BLaER1 treated with 17β-estradiol and CSF1 and Interleukin-3, amounts not matched to agents 10 nM and 100 nM (cell line): ENCODE results near the gene CRISP3.

Experiments
- H3K27ac ChIP-seq, 11 experiments: shearing (Covaris generic); formaldehyde crosslinking; 2 replicates each; pipeline ENCODE4 v1.8.1; 2022
- H3K27me3 ChIP-seq, 11 experiments: shearing (Covaris generic); formaldehyde crosslinking; 2 replicates each; pipeline ENCODE4 v1.8.1; 2022
- H3K36me3 ChIP-seq, 11 experiments: shearing (Covaris generic); formaldehyde crosslinking; 2 replicates each; pipeline ENCODE4 v1.8.1; 2022
- H3K4me1 ChIP-seq, 10 experiments: shearing (Covaris generic); formaldehyde crosslinking; 2 replicates each; pipeline ENCODE4 v1.8.1; 2022
- H3K4me2 ChIP-seq, 11 experiments: shearing (Covaris generic); formaldehyde crosslinking; 2 replicates each; pipeline ENCODE4 v1.8.1; 2022
- H3K4me3 ChIP-seq, 10 experiments: shearing (Covaris generic); formaldehyde crosslinking; 2 replicates each; pipeline ENCODE4 v1.8.1; 2022
- H3K9ac ChIP-seq, 11 experiments: shearing (Covaris generic); formaldehyde crosslinking; 2 replicates each; pipeline ENCODE4 v1.8.1; 2022
- H3K9me3 ChIP-seq, 11 experiments: shearing (Covaris generic); formaldehyde crosslinking; replicated peaks in 1 of 11; 2 replicates each; pipeline ENCODE4 v1.8.1; 2022
- H4K20me1 ChIP-seq, 11 experiments: shearing (Covaris generic); formaldehyde crosslinking; 2 replicates each; pipeline ENCODE4 v1.8.1; 2022
- Cebpa-rat ChIP-seq, 11 experiments: shearing (Covaris generic); IDR thresholded peaks; 2 replicates each; pipeline ENCODE4 v1.8.1; 2022

Gene CRISP3

GRCh38 chr6:49713346-49713745 is 30.8 kb downstream of the CRISP3 start, which contains the start of gene CRISP2:
CRISP2 (minus strand) TSS chr6:49713543; CDS start chr6:49709196, 4,347 bp downstream.
- Histone ChIP-seq H3K36me3 (no peaks in the 10 kb centered on the region), H3K9ac (no peak within 1 kb of the TSS)

DNA sequence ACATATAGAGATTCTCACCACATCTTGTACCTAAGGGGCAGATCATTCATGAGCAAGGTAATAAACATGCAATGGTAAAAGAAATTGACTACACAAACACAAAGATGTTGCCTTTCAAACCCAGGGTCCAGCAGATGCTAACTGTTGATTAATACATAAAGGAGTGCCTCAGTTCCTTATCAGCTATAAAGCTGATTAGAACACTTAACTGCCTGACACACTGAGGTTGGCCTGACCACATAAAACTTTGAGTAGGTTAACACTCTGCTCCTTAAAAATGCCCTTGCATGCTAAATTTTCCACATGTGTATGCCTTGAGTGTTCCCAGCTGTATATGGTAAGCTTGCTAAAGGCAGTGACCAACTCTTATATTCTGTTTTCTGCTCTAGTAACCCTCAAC is 45.7 kb downstream of the CRISP3 start:
- H3K27ac ChIP-seq, result no peak overlapping the region
- H3K36me3 ChIP-seq, result no peaks in the 10 kb centered on the region
- H4K20me1 ChIP-seq, result no peaks in the 10 kb centered on the region
- H3K9ac ChIP-seq, result no peak overlapping the region
- TF ChIP-seq Cebpa-rat (IDR thresholded peaks at IDR 0.05), result no peak
- peaks cover 9 to 17% (median 11%) of the 10 kb centered on the region in 11 experiments for H3K9me3 ChIP-seq
- H3K4me2 ChIP-seq, result no peak overlapping the region
- H3K4me3 ChIP-seq, result no peak overlapping the region
- no peaks in the 10 kb centered on the region for H3K27me3 ChIP-seq
- H3K4me1 ChIP-seq, result no peaks in the 10 kb centered on the region

More at GRCh38 chr6:49713346-49713745, 30.8 kb downstream of the CRISP3 start, which contains the start of gene CRISP2:
- H3K4me2 ChIP-seq, result no peak within 1 kb of the TSS
- H3K27ac ChIP-seq, result no peak within 1 kb of the TSS
- no peak for TF ChIP-seq Cebpa-rat (IDR thresholded peaks at IDR 0.05)
- no peak within 1 kb of the TSS for H3K4me3 ChIP-seq
- H4K20me1 ChIP-seq, result no peaks in the 10 kb centered on the region
- H3K4me1 ChIP-seq, result no peaks in the 10 kb centered on the region
- no peaks in the 10 kb centered on the region for H3K27me3 ChIP-seq
- H3K9me3 ChIP-seq, result no peaks in the 10 kb centered on the region

GRCh38 chr6:49693512-49693911 is 50.7 kb downstream of the CRISP3 start:
- no peak for TF ChIP-seq Cebpa-rat (IDR thresholded peaks at IDR 0.05)

DNA sequence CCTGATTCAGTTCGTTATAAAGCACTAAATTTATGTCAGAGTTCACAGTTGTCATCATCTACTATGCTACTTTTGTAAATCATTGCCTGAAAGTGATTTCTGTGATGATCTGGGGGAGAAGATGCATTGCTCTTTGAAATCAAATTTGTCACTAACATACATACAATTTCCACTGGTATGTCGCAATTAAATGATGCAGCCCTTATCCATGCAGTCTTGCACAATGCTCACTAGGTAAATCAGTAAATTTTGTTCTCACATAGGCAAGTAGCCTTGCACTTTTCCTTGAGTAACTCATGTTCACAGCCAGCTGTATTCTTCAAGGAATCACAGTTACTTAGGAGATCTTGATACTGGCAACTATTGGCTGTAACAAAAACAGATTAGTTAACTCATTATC is 51.7 kb downstream of the CRISP3 start:
- no peaks in the 10 kb centered on the region for H3K27me3 ChIP-seq
- no peaks in the 10 kb centered on the region for H3K36me3 ChIP-seq
- no peaks in the 10 kb centered on the region for H3K4me1 ChIP-seq
- H3K4me3 ChIP-seq, result no peak overlapping the region
- peak in 3 of 11 experiments; percentile 32 to 58 (median 37); a peak in 3 of 22 replicates for TF ChIP-seq Cebpa-rat (IDR thresholded peaks at IDR 0.05)
- H3K27ac ChIP-seq, result no peak overlapping the region
- H3K4me2 ChIP-seq, result no peak overlapping the region
- peaks cover 19 to 23% (median 21%) of the 10 kb centered on the region in 11 experiments for H3K9me3 ChIP-seq
- H4K20me1 ChIP-seq, result no peaks in the 10 kb centered on the region
- no peak overlapping the region for H3K9ac ChIP-seq

More at GRCh38 chr6:49693512-49693911, 50.7 kb downstream of the CRISP3 start:
- Histone ChIP-seq H4K20me1 (no peaks in the 10 kb centered on the region), H3K4me2 (no peak overlapping the region), H3K9ac (no peak overlapping the region), H3K4me1 (no peaks in the 10 kb centered on the region), H3K36me3 (no peaks in the 10 kb centered on the region), H3K4me3 (no peak overlapping the region), H3K27me3 (no peaks in the 10 kb centered on the region), H3K27ac (no peak overlapping the region), H3K9me3 (peaks cover 19 to 23% (median 21%) of the 10 kb centered on the region in 11 experiments)
